A172 (cell line): Measurements from ENCODE around the gene RNASEH2C. TPM values are rescaled to one million over a fixed set of nuclear protein-coding genes. Genes with fewer than 3 reads are reported as not detected.
"Not testable (repeated sequence)": the region's sequence is repeated elsewhere in the genome, so short reads cannot be mapped to it uniquely, and the experiment has no call there.

Experiments used
- DNase-seq: peaks from one replicate; pipeline ENCODE4 v3.0.0-alpha.2; 2015; ENCODE audit warnings: low spot score
- total RNA-seq: library from RNA; depleted of rRNA; stranded (reverse); fragments of >200 nt; shearing (Covaris generic); gene quantifications from 2 replicates; pipeline ENCODE4 v1.2.3, GENCODE V29; 2014; rRNA removed

RNASEH2C gene
- total RNA-seq, 1 experiment from 2014 or later = 84.7 TPM

GRCh38 chr11:65683480-65683879 lies 37.1 kb downstream of the RNASEH2C start:
- DNase-seq = not testable (repeated sequence)

- DNase-seq = no peak
Observed at GRCh38 chr11:65680192-65680743, 40.3 kb downstream of the RNASEH2C start.

DNA sequence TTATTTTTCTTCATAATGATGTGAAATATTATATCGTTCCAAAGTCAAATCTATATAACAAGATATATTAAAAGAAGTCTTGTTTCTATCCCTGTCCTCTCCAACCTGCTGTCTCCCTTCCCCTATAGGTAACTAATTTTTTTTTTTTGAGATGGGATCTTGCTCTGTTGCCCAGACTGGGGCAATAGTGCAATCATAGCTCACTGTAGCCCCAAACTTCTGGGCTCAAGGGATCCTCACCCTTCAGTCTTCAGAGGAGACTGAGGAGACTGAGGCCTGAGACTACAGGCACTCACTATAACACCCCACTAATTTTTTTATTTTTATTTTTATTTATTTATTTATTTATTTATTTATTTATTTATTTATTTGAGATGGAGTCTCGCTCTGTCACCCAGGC lies 47.6 kb downstream of the RNASEH2C start:
- DNase-seq = no peak

DNA sequence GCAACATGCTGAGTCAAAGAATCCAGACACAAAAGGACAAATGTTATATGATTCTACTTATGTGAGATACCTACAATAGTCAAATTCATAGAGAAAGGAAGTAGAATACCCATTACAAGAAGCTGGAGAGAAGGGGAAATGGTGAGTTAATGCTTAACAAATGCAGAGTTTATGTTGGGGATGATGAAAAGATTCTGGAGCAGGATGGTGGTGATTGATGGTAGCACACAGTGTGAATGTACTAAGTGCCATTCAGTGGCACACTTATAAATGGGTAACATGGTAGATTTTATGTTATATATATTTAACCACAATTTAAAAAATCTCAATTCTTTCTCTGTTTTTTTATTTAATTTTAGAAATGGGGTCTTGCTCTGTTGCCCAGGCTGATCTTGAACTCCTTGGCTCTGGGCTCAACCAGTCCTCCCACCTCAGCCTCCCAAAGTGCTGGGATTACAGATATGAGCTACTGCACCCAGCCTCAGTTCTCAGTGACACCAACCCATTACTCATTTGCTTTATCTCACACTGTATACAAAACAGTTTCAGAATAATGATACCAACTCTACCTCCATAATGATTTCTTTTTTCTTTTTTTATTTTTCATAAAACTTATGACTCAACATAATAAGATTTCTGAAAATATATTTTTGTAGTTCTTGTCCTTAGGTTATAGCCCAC lies 48.3 kb downstream of the RNASEH2C start:
- DNase-seq = no peak

Other genes with a start within 250 kb of the RNASEH2C start
- 1,067 and 1,084 TPM in 2 replicates for gene MALAT1, start 221.8 kb downstream of the RNASEH2C start, total RNA-seq
- gene SCYL1, start 195.7 kb downstream of the RNASEH2C start, total RNA-seq = 65.6 and 70.6 TPM in 2 replicates
- 13.2 and 25.6 TPM in 2 replicates for gene LTBP3, start 162.4 kb downstream of the RNASEH2C start, total RNA-seq
- gene ZNRD2, start 150.3 kb downstream of the RNASEH2C start, total RNA-seq = 46.9 and 57.0 TPM in 2 replicates
- gene FAM89B, start 148.3 kb downstream of the RNASEH2C start, total RNA-seq = 39.2 and 62.8 TPM in 2 replicates
- 50.1 and 83.3 TPM in 2 replicates for gene EHBP1L1, start 144.7 kb downstream of the RNASEH2C start, total RNA-seq
- 0.86 TPM in 1 of 2 replicates, not detected in the other for gene KCNK7, start 125.0 kb downstream of the RNASEH2C start, total RNA-seq
- gene MAP3K11, start 106.6 kb downstream of the RNASEH2C start, total RNA-seq = 38.2 and 39.2 TPM in 2 replicates
- 19.6 and 20.1 TPM in 2 replicates for gene PCNX3, start 105.0 kb downstream of the RNASEH2C start, total RNA-seq
- gene SIPA1, start 82.7 kb downstream of the RNASEH2C start, total RNA-seq = 10.4 and 19.5 TPM in 2 replicates
- 24.9 and 29.7 TPM in 2 replicates for gene RELA, start 57.9 kb downstream of the RNASEH2C start, total RNA-seq
- 26.1 and 37.3 TPM in 2 replicates for gene KAT5, start 8.5 kb downstream of the RNASEH2C start, total RNA-seq
- gene AP5B1, start 60.2 kb upstream of the RNASEH2C start, total RNA-seq = 13.2 and 14.8 TPM in 2 replicates
- not detected in 2 replicates for gene OVOL1, start 66.3 kb upstream of the RNASEH2C start, total RNA-seq
- gene SNX32, start 113.2 kb upstream of the RNASEH2C start, total RNA-seq = not detected in 2 replicates
- 1,263 and 1,396 TPM in 2 replicates for gene CFL1, start 137.4 kb upstream of the RNASEH2C start, total RNA-seq
- gene MUS81, start 139.6 kb upstream of the RNASEH2C start, total RNA-seq = 27.1 and 35.3 TPM in 2 replicates
- gene EFEMP2, start 152.0 kb upstream of the RNASEH2C start, total RNA-seq = 48.5 and 56.8 TPM in 2 replicates
- 0.79 and 1.8 TPM in 2 replicates for gene CTSW, start 159.0 kb upstream of the RNASEH2C start, total RNA-seq
- gene FIBP, start 167.7 kb upstream of the RNASEH2C start, total RNA-seq = 131 and 171 TPM in 2 replicates
- 27.3 and 28.0 TPM in 2 replicates for gene CCDC85B, start 169.9 kb upstream of the RNASEH2C start, total RNA-seq
- gene FOSL1, start 179.6 kb upstream of the RNASEH2C start, total RNA-seq = 71.3 and 109 TPM in 2 replicates
- 22.2 and 27.3 TPM in 2 replicates for gene C11orf68, start 198.3 kb upstream of the RNASEH2C start, total RNA-seq
- 259 and 262 TPM in 2 replicates for gene DRAP1, start 198.6 kb upstream of the RNASEH2C start, total RNA-seq
- gene TSGA10IP, start 224.7 kb upstream of the RNASEH2C start, total RNA-seq = not detected in 2 replicates
- gene SART1, start 240.9 kb upstream of the RNASEH2C start, total RNA-seq = 35.8 and 54.8 TPM in 2 replicates